GM15510 (cell line): Measurements from ENCODE around the gene LGALS13.

Experiments used
- POLR2A ChIP-seq: IDR thresholded peaks from 3 replicates; pipeline ENCODE4 v1.6.1; 2011; ENCODE audit warnings: borderline replicate concordance; ENCODE audit not compliant: insufficient read length; ENCODE audit errors: extremely low read depth

LGALS13 gene

GRCh38 chr19:39599116-39599515 is 3.2 kb upstream of the LGALS13 start:
- no peak for TF ChIP-seq POLR2A

GRCh38 chr19:39603825-39604224 is 1.5 kb downstream of the LGALS13 start:
- TF ChIP-seq POLR2A, result no peak

GRCh38 chr19:39607021-39607420 is 4.7 kb downstream of the LGALS13 start:
- no peak for TF ChIP-seq POLR2A

- no peak for TF ChIP-seq POLR2A
Measured at GRCh38 chr19:39607561-39607960, 5.2 kb downstream of the LGALS13 start.

GRCh38 chr19:39613597-39613996 is 11.3 kb downstream of the LGALS13 start:
- TF ChIP-seq POLR2A, result no peak

- TF ChIP-seq POLR2A, result no peak
Measured at GRCh38 chr19:39617745-39618144, 15.4 kb downstream of the LGALS13 start.

- TF ChIP-seq POLR2A, result no peak
Measured at GRCh38 chr19:39623946-39624345, 21.6 kb downstream of the LGALS13 start.

GRCh38 chr19:39631178-39631577 is 28.9 kb downstream of the LGALS13 start:
- no peak for TF ChIP-seq POLR2A

- no peak for TF ChIP-seq POLR2A
Measured at GRCh38 chr19:39631626-39632025, 29.3 kb downstream of the LGALS13 start.

- no peak for TF ChIP-seq POLR2A
Measured at GRCh38 chr19:39637891-39638290, 35.6 kb downstream of the LGALS13 start.

- no peak for TF ChIP-seq POLR2A
Measured at GRCh38 chr19:39641773-39642172, 39.4 kb downstream of the LGALS13 start.

- no peak for TF ChIP-seq POLR2A
Measured at GRCh38 chr19:39643591-39643990, 41.3 kb downstream of the LGALS13 start.

- no peak for TF ChIP-seq POLR2A
Measured at GRCh38 chr19:39645800-39646411, 43.6 kb downstream of the LGALS13 start.

GRCh38 chr19:39647918-39648317 is 45.6 kb downstream of the LGALS13 start:
- TF ChIP-seq POLR2A, result no peak

- TF ChIP-seq POLR2A, result no peak
Measured at GRCh38 chr19:39655613-39656012, 53.3 kb downstream of the LGALS13 start, which contains the start of gene LGALS16. Gene LGALS16, plus strand, starts transcription at chr19:39655913. Its CDS starts 49 bp downstream, at chr19:39655962.
